ENCODE measurements around the gene MTFR1L. TPM values are rescaled to one million over a fixed set of nuclear protein-coding genes. Genes with fewer than 3 reads are reported as not detected.

MTFR1L gene
- total and polyA plus RNA-seq, 9 of the 15 experiments (the other 6 are each of a cell fraction or from before 2014, with no cell fraction given): 41.4 to 98.5 (median 53.7) TPM

DNA sequence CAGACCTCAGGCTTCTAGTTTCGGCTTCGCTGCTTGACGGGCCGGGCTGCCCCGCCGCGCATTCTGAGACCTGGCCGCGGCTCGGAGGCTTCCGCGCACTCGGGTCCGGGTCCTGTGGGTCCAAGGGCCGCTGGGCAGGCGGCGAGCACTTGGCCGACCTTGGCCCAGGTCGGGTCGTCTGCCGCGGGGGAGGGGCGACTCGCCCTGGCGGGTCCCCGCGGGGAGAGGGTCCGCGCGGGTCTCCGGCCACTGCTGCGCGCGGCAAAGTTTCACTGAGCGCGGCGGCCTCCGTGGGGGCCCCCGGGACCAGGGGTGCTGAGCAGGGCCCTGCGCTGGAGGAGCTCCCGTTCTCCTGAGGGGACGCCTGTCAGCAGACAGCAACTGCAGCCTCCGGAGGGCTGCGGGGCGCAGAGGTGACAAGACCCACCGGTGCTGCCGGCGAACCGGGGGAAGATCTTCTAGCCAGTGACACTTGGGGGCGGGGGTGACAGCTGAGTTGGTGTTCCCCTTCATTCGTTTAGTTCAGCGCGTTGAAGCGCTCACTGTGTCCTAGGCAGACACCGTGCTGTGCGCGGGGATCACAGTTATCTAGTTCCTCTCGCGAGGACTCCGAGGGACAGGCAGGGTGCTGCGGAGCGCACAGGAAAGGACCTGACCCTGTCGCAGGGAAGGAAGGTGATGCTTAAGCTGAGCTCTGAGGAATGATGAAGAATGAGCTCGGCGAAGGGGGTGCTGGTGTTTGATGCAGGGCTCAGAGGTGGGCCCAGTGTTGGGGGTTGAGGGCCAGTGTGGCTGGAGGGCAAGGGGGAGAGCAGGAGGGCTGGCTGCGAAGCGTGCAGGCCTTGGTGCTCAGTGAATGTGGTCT, 725 bp downstream of the MTFR1L start (continued):
- TF ChIP-seq DMBX1 (CRISPR knock-in tag; IDR thresholded peaks at IDR 0.05; ENCODE audit: borderline replicate concordance): no peak
- no peak for TF ChIP-seq EP400 (IDR thresholded peaks at IDR 0.05)
- TF ChIP-seq ETV1 (tag; conservative IDR thresholded peaks at IDR 0.05; ENCODE audit: low read depth): no peak
- no peak for TF ChIP-seq RFX7 (CRISPR knock-in tag; IDR thresholded peaks at IDR 0.05)
- no peak for TF ChIP-seq RBM17 (IDR thresholded peaks at IDR 0.05; ENCODE audit: borderline replicate concordance, low read depth, low read length)
- TF ChIP-seq ARID1B (IDR thresholded peaks at IDR 0.05): no peak; the same call in 1 of the 2 replicates
- no peak for TF ChIP-seq HMG20B (CRISPR knock-in tag; IDR thresholded peaks at IDR 0.05)
- peak; percentile 17 for TF ChIP-seq MEIS2 (IDR thresholded peaks at IDR 0.05; ENCODE audit: partially characterized antibody)
- TF ChIP-seq CXXC5 (CRISPR knock-in tag; IDR thresholded peaks at IDR 0.05): peak; percentile 49
- TF ChIP-seq, protein P1, sequence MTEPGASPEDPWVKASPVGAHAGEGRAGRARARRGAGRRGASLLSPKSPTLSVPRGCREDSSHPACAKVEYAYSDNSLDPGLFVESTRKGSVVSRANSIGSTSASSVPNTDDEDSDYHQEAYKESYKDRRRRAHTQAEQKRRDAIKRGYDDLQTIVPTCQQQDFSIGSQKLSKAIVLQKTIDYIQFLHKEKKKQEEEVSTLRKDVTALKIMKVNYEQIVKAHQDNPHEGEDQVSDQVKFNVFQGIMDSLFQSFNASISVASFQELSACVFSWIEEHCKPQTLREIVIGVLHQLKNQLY (CRISPR knock-in tag; conservative IDR thresholded peaks at IDR 0.05): no peak
- TF ChIP-seq SIN3B (IDR thresholded peaks at IDR 0.05; ENCODE audit: low read depth): no peak
- TF ChIP-seq ZNF584 (CRISPR knock-in tag; IDR thresholded peaks at IDR 0.05; ENCODE audit: low read depth): no peak
- TF ChIP-seq ZNF263 (CRISPR knock-in tag; IDR thresholded peaks at IDR 0.05; ENCODE audit: borderline replicate concordance): peak; percentile 62; the same call in 1 of the 2 replicates
- TF ChIP-seq SMARCA5 (IDR thresholded peaks at IDR 0.05): peak; percentile 24; the same call in 1 of the 2 replicates
- TF ChIP-seq, protein P2, sequence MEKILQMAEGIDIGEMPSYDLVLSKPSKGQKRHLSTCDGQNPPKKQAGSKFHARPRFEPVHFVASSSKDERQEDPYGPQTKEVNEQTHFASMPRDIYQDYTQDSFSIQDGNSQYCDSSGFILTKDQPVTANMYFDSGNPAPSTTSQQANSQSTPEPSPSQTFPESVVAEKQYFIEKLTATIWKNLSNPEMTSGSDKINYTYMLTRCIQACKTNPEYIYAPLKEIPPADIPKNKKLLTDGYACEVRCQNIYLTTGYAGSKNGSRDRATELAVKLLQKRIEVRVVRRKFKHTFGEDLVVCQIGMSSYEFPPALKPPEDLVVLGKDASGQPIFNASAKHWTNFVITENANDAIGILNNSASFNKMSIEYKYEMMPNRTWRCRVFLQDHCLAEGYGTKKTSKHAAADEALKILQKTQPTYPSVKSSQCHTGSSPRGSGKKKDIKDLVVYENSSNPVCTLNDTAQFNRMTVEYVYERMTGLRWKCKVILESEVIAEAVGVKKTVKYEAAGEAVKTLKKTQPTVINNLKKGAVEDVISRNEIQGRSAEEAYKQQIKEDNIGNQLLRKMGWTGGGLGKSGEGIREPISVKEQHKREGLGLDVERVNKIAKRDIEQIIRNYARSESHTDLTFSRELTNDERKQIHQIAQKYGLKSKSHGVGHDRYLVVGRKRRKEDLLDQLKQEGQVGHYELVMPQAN (IDR thresholded peaks at IDR 0.05; ENCODE audit: borderline replicate concordance): peak; percentile 68; the same call in 1 of the 2 replicates
- TF ChIP-seq ZEB2 (IDR thresholded peaks at IDR 0.05): no peak
- no peak for TF ChIP-seq NFYB (IDR thresholded peaks at IDR 0.05; ENCODE audit: extremely low read depth, insufficient read length)
- TF ChIP-seq STAT5A (IDR thresholded peaks at IDR 0.05; ENCODE audit: borderline replicate concordance, low read length): no peak
- TF ChIP-seq NFE2 (IDR thresholded peaks at IDR 0.05; ENCODE audit: low read depth): no peak
- TF ChIP-seq HBP1 (CRISPR knock-in tag; IDR thresholded peaks at IDR 0.05): peak; percentile 71
- peak; percentile 66 for TF ChIP-seq CBFB (CRISPR knock-in tag; IDR thresholded peaks at IDR 0.05)
- TF ChIP-seq KLF6 (CRISPR knock-in tag; IDR thresholded peaks at IDR 0.05; ENCODE audit: borderline replicate concordance): no peak
- TF ChIP-seq SMAD2 (IDR thresholded peaks at IDR 0.05; ENCODE audit: low read depth, low read length): no peak
- no peak for TF ChIP-seq TCF15 (CRISPR knock-in tag; IDR thresholded peaks at IDR 0.05)
- TF ChIP-seq ETV5 (CRISPR knock-in tag; IDR thresholded peaks at IDR 0.05; ENCODE audit: low read depth): no peak; the same call in none of the 2 replicates
